Prostate gland (tissue), 2 donors: Measurements from ENCODE around the gene PRKAG2.

Experiments used
- CTCF ChIP-seq, 4 experiments: fragments of 200-600 bp in 2 of 4; fragments of 450-650 bp in 2 of 4; sonication (generic) in 2 of 4; IDR thresholded peaks; 1 replicate in 3 of 4; 2 replicates in 1 of 4; pipeline ENCODE4 v1.5.1; 2016 to 2019; ENCODE audit warnings: antibody characterized with exemption in 4 of 4, mild to moderate bottlenecking in 2 of 4, moderate library complexity in 2 of 4
- POLR2A ChIP-seq: fragments of 450-650 bp; IDR thresholded peaks from one replicate; pipeline ENCODE4 v1.6.1; 2016; ENCODE audit warnings: antibody characterized with exemption, mild to moderate bottlenecking
- POLR2AphosphoS5 ChIP-seq: sonication (generic); formaldehyde crosslinking; IDR thresholded peaks from one replicate; pipeline ENCODE4 v1.6.1; 2017; ENCODE audit warnings: antibody characterized with exemption

DNA sequence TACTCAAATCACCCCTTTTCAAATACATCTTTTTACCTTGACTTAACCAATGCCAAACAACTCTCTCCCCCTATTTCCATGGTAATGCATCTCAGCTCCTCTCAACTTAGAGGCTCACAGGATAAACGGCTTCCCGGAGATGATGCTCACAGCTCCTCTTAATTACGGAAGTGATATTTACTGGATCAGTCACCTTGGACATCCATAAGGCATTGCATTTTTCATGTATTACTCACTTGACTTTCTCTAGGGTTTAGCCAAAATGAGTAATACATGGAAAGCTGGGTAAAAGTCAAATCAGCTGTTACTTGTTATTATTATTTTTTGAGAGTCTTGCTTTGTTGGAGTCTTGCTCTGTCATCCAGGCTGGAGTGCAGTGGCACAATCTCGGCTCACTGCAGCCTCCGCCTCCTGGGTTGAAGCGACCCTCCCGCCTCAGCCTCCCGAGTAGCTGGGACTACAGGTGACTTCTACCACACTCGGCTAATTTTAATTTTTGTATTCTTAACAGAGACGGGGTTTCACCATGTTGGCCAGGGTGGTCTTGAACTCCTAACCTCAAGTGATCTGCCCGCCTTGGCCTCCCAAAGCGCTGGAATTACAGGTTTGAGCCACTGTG is 283.9 kb downstream of the PRKAG2 start:
- TF ChIP-seq POLR2A (no peak), CTCF (IDR thresholded peaks at IDR 0.05) (no peak), POLR2AphosphoS5 (no peak)
